ENCODE data around the gene SMURF1. TPM values are rescaled to one million over a fixed set of nuclear protein-coding genes. Genes with fewer than 3 reads are reported as not detected.

The SMURF1 gene
- total and polyA plus RNA-seq, 4 donors = 2.9 to 16.8 (median 5.9) TPM

- no peaks in the 10 kb centered on the region for H3K9me3 ChIP-seq (ENCODE audit: control insufficient read depth in 4 of 4, low read length in 3 of 4)
- no peak overlapping the region for H3K27ac ChIP-seq (ENCODE audit: low read depth in 1 of 2, low read length in 2 of 2)
- WGBS = 59% methylated on average over 9 of the region's 9 CpGs
- H3K36me3 ChIP-seq (ENCODE audit: control insufficient read depth in 4 of 4, insufficient read depth in 3 of 4, low read depth in 1 of 4, low read length in 3 of 4) = no peaks in the 10 kb centered on the region
- H3K27me3 ChIP-seq (ENCODE audit: control insufficient read depth in 4 of 4, insufficient read depth in 4 of 4, low read length in 3 of 4) = no peaks in the 10 kb centered on the region
- no peak for DNase-seq (ENCODE audit: low spot score)
- H3K9ac ChIP-seq (ENCODE audit: low read depth in 1 of 2, low read length in 2 of 2) = no peak overlapping the region
- H3K4me1 ChIP-seq (ENCODE audit: control insufficient read depth in 4 of 4, insufficient read depth in 4 of 4, low read length in 3 of 4) = peaks cover 11 to 25% (median 21%) of the 10 kb centered on the region in 4 donors
- TF ChIP-seq EGR1 (IDR thresholded peaks at IDR 0.05; ENCODE audit: low read depth in 2 of 2) (no peak), FOXA2 (IDR thresholded peaks at IDR 0.05) (no peak), SP1 (IDR thresholded peaks at IDR 0.05) (no peak), YY1 (IDR thresholded peaks at IDR 0.05) (no peak), FOXA1 (IDR thresholded peaks at IDR 0.05) (no peak), REST (IDR thresholded peaks at IDR 0.05) (no peak), GABPA (IDR thresholded peaks at IDR 0.05 in 1 of 2, conservative IDR thresholded peaks at IDR 0.05 in 1 of 2) (no peak), CTCF (IDR thresholded peaks at IDR 0.05; ENCODE audit: low read depth, low read length, missing input control) (no peak), RXRA (IDR thresholded peaks at IDR 0.05) (no peak), HNF4G (IDR thresholded peaks at IDR 0.05) (no peak), NR2F2 (IDR thresholded peaks at IDR 0.05) (no peak)
- H3K4me3 ChIP-seq (ENCODE audit: low read depth in 1 of 3, low read length in 3 of 3) = no peak overlapping the region
These were observed 9.9 kb downstream of the SMURF1 start for GRCh38 chr7:99133766-99134564.

GRCh38 chr7:99132595-99133321 lies 11.2 kb downstream of the SMURF1 start:
- no peak for DNase-seq (ENCODE audit: low spot score)
- Histone ChIP-seq H3K4me1 (ENCODE audit: control insufficient read depth in 4 of 4, insufficient read depth in 4 of 4, low read length in 3 of 4) (peaks cover 11 to 34% (median 30%) of the 10 kb centered on the region in 4 donors), H3K36me3 (ENCODE audit: control insufficient read depth in 4 of 4, insufficient read depth in 3 of 4, low read depth in 1 of 4, low read length in 3 of 4) (no peaks in the 10 kb centered on the region), H3K4me3 (ENCODE audit: low read depth in 1 of 3, low read length in 3 of 3) (no peak overlapping the region), H3K9ac (ENCODE audit: low read depth in 1 of 2, low read length in 2 of 2) (no peak overlapping the region), H3K27ac (ENCODE audit: low read depth in 1 of 2, low read length in 2 of 2) (no peak overlapping the region), H3K27me3 (ENCODE audit: control insufficient read depth in 4 of 4, insufficient read depth in 4 of 4, low read length in 3 of 4) (no peaks in the 10 kb centered on the region), H3K9me3 (ENCODE audit: control insufficient read depth in 4 of 4, low read length in 3 of 4) (no peaks in the 10 kb centered on the region)
- 81% methylated on average over 8 of the region's 8 CpGs for WGBS
- TF ChIP-seq EGR1 (IDR thresholded peaks at IDR 0.05; ENCODE audit: low read depth in 2 of 2) (no peak), JUND (IDR thresholded peaks at IDR 0.05) (no peak), HNF4A (conservative IDR thresholded peaks at IDR 0.05) (no peak), REST (IDR thresholded peaks at IDR 0.05) (no peak), HNF4G (IDR thresholded peaks at IDR 0.05) (no peak), CTCF (IDR thresholded peaks at IDR 0.05; ENCODE audit: low read depth, low read length, missing input control) (no peak), RAD21 (IDR thresholded peaks at IDR 0.05) (no peak), RXRA (IDR thresholded peaks at IDR 0.05) (no peak), ATF3 (IDR thresholded peaks at IDR 0.05) (no peak), FOXA1 (IDR thresholded peaks at IDR 0.05) (no peak), MAX (IDR thresholded peaks at IDR 0.05) (no peak), SP1 (IDR thresholded peaks at IDR 0.05) (no peak), YY1 (IDR thresholded peaks at IDR 0.05) (no peak)
